ENCODE results near the gene KIRREL1. TPM values are rescaled to one million over a fixed set of nuclear protein-coding genes. Genes with fewer than 3 reads are reported as not detected.
A peak's percentile ranks its signal among the peaks of the same experiment; 100 is the strongest.

The KIRREL1 gene
- total RNA-seq, 6 experiments from 2014 or later = 1.1 to 4.9 (median 2.9) TPM

DNA sequence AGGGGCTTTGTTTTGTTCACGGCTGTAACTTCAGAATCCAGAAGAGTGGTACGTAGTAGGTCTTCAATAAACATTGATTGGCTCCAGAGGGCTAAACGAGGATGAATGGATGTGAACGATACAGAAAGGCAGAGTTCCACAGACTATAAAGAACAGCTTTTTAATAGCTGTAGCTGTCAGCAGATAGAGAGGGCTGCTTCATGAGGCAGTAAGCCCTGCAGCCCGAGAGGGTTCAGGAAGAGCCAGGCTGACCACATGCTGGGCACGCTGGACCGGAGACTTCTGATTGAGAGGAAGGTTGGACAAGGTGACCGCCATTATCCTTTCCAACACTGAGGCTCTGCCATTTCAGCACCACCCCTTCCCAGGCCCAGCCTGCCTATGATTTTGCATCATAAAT, 45.3 kb downstream of the KIRREL1 start:
- intact Hi-C loops (cut with DNase I) = no loop called here
- H3K36me3 ChIP-seq = no peaks in the 10 kb centered on the region

DNA sequence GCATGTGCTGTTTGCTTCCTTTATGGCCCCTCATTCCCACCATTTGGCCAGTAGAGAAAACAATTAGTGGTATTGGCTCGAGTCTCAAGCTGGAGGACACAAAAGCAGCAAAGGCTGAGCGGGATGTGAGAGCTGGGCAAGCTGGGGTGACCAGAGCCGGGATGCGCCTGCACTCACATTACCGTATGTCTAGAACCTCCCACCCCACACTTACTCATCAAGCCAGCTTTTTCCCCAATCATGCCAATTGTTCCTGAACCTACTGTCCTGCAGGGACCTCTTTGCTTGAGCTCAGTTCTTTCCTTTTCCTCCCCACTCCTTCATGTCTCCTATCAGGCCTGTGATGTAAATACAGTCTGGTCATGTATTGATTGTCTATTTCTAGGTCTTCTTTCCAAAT, 45.9 kb downstream of the KIRREL1 start:
- intact Hi-C loops (cut with DNase I) = no loop called here

More for the DNA sequence above, 45.3 kb downstream of the KIRREL1 start:
- Histone ChIP-seq H3K4me1 (no peaks in the 10 kb centered on the region), H3K4me3 (no peak overlapping the region), H3K27ac (no peak overlapping the region), H3K9me3 (no peaks in the 10 kb centered on the region), H3K27me3 (no peaks in the 10 kb centered on the region)
- ATAC-seq (no peak), DNase-seq (no peak)
- TF ChIP-seq, protein P1, sequence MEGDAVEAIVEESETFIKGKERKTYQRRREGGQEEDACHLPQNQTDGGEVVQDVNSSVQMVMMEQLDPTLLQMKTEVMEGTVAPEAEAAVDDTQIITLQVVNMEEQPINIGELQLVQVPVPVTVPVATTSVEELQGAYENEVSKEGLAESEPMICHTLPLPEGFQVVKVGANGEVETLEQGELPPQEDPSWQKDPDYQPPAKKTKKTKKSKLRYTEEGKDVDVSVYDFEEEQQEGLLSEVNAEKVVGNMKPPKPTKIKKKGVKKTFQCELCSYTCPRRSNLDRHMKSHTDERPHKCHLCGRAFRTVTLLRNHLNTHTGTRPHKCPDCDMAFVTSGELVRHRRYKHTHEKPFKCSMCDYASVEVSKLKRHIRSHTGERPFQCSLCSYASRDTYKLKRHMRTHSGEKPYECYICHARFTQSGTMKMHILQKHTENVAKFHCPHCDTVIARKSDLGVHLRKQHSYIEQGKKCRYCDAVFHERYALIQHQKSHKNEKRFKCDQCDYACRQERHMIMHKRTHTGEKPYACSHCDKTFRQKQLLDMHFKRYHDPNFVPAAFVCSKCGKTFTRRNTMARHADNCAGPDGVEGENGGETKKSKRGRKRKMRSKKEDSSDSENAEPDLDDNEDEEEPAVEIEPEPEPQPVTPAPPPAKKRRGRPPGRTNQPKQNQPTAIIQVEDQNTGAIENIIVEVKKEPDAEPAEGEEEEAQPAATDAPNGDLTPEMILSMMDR (IDR thresholded peaks at IDR 0.05) = no peak
- no peak for TF ChIP-seq POLR2A (IDR thresholded peaks at IDR 0.05)
- 63% methylated on average over 7 of the region's 8 CpGs for WGBS (ENCODE audit: insufficient coverage, low coverage, low lambda C conversion rate, missing lambda C conversion rate)

DNA sequence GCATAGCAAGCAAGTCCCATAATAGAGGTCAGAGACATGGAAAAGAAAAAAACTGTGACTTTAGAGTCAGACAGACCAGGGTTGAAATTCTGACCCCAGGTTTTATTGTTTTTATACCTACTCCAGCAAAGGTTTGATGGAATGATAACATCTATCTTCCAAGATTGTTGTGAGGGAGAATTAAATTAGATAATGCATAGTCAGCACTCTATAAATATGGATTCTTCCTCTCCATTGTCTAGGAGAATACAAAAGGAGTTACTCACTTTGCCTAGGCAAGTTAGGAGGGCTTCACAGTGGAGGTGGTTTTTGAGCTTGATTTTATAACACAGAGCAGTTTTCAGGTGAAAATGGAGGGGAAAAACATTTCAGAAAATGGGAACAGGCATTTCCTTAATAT, 46.9 kb downstream of the KIRREL1 start:
- no peaks in the 10 kb centered on the region for H3K9me3 ChIP-seq
- intact Hi-C loops (cut with DNase I) = no loop called here

More for the DNA sequence above, 45.9 kb downstream of the KIRREL1 start:
- Histone ChIP-seq H3K4me1 (no peaks in the 10 kb centered on the region), H3K36me3 (no peaks in the 10 kb centered on the region), H3K4me3 (no peak overlapping the region), H3K27me3 (no peaks in the 10 kb centered on the region), H3K27ac (no peak overlapping the region), H3K9me3 (no peaks in the 10 kb centered on the region)
- TF ChIP-seq, protein P1 (IDR thresholded peaks at IDR 0.05) = no peak
- TF ChIP-seq POLR2A (IDR thresholded peaks at IDR 0.05) = no peak
- WGBS (ENCODE audit: insufficient coverage, low coverage, low lambda C conversion rate, missing lambda C conversion rate) = 80% methylated on average over 5 of the region's 5 CpGs
- DNase-seq = no peak
- no peak for ATAC-seq

DNA sequence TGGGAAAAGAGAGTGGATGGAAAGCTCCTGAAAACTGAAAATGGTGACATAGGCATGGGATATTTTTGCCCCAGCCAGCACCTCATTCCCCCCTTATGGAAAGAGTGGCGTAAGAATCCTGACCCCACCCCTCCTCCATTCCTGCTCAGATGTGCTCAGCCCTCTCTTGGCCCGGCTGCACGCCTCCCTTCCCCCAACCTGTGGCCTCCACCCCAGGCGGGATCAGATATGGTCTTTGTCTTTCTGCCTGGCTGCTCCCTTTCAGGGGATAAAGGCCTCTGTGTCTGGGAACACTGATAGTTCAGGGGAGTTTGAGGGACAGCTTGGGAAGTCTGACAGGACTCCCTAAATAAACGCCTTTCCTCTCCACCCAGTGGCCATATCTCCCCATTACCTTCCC, 49.8 kb downstream of the KIRREL1 start:
- no peaks in the 10 kb centered on the region for H3K36me3 ChIP-seq
- TF ChIP-seq, protein P1 (IDR thresholded peaks at IDR 0.05) = no peak
- 53% methylated on average over 5 of the region's 5 CpGs for WGBS (ENCODE audit: insufficient coverage, low coverage, low lambda C conversion rate, missing lambda C conversion rate)
- H3K4me1 ChIP-seq = no peaks in the 10 kb centered on the region
- intact Hi-C loops (cut with DNase I) = no loop called here
- H3K4me3 ChIP-seq = no peak overlapping the region
- DNase-seq = no peak
- no peaks in the 10 kb centered on the region for H3K27me3 ChIP-seq
- no peaks in the 10 kb centered on the region for H3K9me3 ChIP-seq
- H3K27ac ChIP-seq = no peak overlapping the region
- no peak for ATAC-seq

More for the DNA sequence above, 46.9 kb downstream of the KIRREL1 start:
- no peak overlapping the region for H3K27ac ChIP-seq
- no peak overlapping the region for H3K4me3 ChIP-seq
- no peaks in the 10 kb centered on the region for H3K27me3 ChIP-seq
- no peaks in the 10 kb centered on the region for H3K36me3 ChIP-seq
- TF ChIP-seq POLR2A (IDR thresholded peaks at IDR 0.05) = no peak
- TF ChIP-seq, protein P1 (IDR thresholded peaks at IDR 0.05) = no peak
- ATAC-seq (no peak), DNase-seq (no peak)
- H3K4me1 ChIP-seq = no peaks in the 10 kb centered on the region

DNA sequence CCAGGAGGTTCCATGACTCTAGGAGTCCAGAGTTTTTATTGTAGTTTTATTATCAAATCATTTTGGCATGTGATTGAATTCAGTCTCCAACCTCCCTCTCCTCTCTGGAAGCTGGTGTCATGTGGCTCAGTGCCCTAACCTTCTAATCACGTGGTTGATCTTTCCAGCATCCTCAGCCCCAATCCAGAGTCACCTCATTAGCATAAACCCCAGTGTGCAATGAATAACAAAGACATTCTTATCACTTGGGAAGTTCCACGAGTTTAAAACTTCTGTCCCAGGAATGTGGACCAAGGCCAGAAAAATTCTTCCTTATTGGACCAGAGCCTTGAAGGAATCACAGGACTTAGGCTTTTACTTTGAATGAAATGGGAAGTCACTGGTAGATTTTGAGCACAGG, 52.2 kb downstream of the KIRREL1 start:
- H3K27ac ChIP-seq = no peak overlapping the region
- no peak for DNase-seq
- WGBS (ENCODE audit: insufficient coverage, low coverage, low lambda C conversion rate, missing lambda C conversion rate) = 25% methylated on average over 2 of the region's 2 CpGs
- no peak for TF ChIP-seq POLR2A (IDR thresholded peaks at IDR 0.05)
- TF ChIP-seq, protein P1 (IDR thresholded peaks at IDR 0.05) = no peak
- intact Hi-C loops (cut with DNase I) = no loop called here
- no peaks in the 10 kb centered on the region for H3K36me3 ChIP-seq
- H3K9me3 ChIP-seq = no peaks in the 10 kb centered on the region
- peak; percentile 46 to 79 (median 56) for ATAC-seq
- H3K27me3 ChIP-seq = no peaks in the 10 kb centered on the region
- no peaks in the 10 kb centered on the region for H3K4me1 ChIP-seq
- no peak overlapping the region for H3K4me3 ChIP-seq
